Suprapubic skin (tissue), 3 donors: ENCODE data around the gene GALNT9.

Experiments used
- POLR2A ChIP-seq, 2 donors: fragments of 450-650 bp; IDR thresholded peaks; one replicate each; pipeline ENCODE4 v1.6.1; 2017; ENCODE audit warnings: antibody characterized with exemption in 2 of 2, mild to moderate bottlenecking in 2 of 2, moderate library complexity in 2 of 2
- TF ChIP-seq, protein P1 (sequence below), 2 donors: fragments of 200-600 bp in 1 of 2; fragments of 450-650 bp in 1 of 2; sonication (generic) in 1 of 2; IDR thresholded peaks; one replicate each; pipeline ENCODE4 v1.5.1; 2016 to 2019; ENCODE audit warnings: antibody characterized with exemption in 2 of 2, mild to moderate bottlenecking in 1 of 2, moderate library complexity in 1 of 2

- TF ChIP-seq, protein P1, sequence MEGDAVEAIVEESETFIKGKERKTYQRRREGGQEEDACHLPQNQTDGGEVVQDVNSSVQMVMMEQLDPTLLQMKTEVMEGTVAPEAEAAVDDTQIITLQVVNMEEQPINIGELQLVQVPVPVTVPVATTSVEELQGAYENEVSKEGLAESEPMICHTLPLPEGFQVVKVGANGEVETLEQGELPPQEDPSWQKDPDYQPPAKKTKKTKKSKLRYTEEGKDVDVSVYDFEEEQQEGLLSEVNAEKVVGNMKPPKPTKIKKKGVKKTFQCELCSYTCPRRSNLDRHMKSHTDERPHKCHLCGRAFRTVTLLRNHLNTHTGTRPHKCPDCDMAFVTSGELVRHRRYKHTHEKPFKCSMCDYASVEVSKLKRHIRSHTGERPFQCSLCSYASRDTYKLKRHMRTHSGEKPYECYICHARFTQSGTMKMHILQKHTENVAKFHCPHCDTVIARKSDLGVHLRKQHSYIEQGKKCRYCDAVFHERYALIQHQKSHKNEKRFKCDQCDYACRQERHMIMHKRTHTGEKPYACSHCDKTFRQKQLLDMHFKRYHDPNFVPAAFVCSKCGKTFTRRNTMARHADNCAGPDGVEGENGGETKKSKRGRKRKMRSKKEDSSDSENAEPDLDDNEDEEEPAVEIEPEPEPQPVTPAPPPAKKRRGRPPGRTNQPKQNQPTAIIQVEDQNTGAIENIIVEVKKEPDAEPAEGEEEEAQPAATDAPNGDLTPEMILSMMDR (IDR thresholded peaks at IDR 0.05): no peak
- TF ChIP-seq POLR2A (IDR thresholded peaks at IDR 0.05): no peak
These were observed 163.3 kb downstream of the GALNT9 start for GRCh38 chr12:132166093-132166492.
